Peyer's patch (tissue), 4 donors: ENCODE data around the gene DNAL4. TPM values are rescaled to one million over a fixed set of nuclear protein-coding genes. Genes with fewer than 3 reads are reported as not detected.

Source experiments
- DNase-seq, 3 donors: peaks; one replicate each; pipeline ENCODE4 v3.0.0-alpha.2; 2017 to 2019
- H3K27ac ChIP-seq, 4 donors: fragments of 200-600 bp; sonication (generic); one replicate each; pipeline ENCODE4 v1.5.1; 2016 to 2019
- H3K27me3 ChIP-seq, 2 donors: fragments of 200-600 bp; sonication (generic); one replicate each; pipeline ENCODE4 v1.5.1; 2019
- H3K36me3 ChIP-seq, 3 donors: fragments of 200-600 bp; sonication (generic); one replicate each; pipeline ENCODE4 v1.5.1; 2016 to 2019
- H3K4me1 ChIP-seq, 4 donors: fragments of 200-600 bp; sonication (generic); one replicate each; pipeline ENCODE4 v1.5.1; 2016 to 2019
- H3K4me3 ChIP-seq, 4 donors: fragments of 200-600 bp; sonication (generic); 1 replicate in 3 of 4; 2 replicates in 1 of 4; pipeline ENCODE4 v1.5.1; 2016 to 2019; ENCODE audit warnings: mild to moderate bottlenecking in 1 of 4
- H3K9me3 ChIP-seq, 4 donors: fragments of 200-600 bp; sonication (generic); one replicate each; pipeline ENCODE4 v1.5.1; 2016 to 2019; ENCODE audit warnings: mild to moderate bottlenecking in 1 of 4
- POLR2A ChIP-seq, 2 donors: fragments of 450-650 bp; IDR thresholded peaks; one replicate each; pipeline ENCODE4 v1.5.1; 2017; ENCODE audit warnings: antibody characterized with exemption in 2 of 2, mild to moderate bottlenecking in 2 of 2, moderate library complexity in 2 of 2
- total RNA-seq, 4 donors: library from RNA; depleted of rRNA; stranded (reverse); fragments of >200 nt; gene quantifications; one replicate each; pipeline ENCODE4 v1.1.0, GENCODE V29; 2016
- TF ChIP-seq, protein P1 (sequence below), 6 experiments: fragments of 450-650 bp in 4 of 6; fragments of 200-600 bp in 2 of 6; sonication (generic) in 1 of 6; IDR thresholded peaks; one replicate each; pipeline ENCODE4 v1.5.1; 2017 to 2019; ENCODE audit warnings: antibody characterized with exemption in 6 of 6, mild to moderate bottlenecking in 3 of 6, moderate library complexity in 1 of 6

The DNAL4 gene
- total RNA-seq, 4 donors from 2014 or later: 15.2 to 21.6 (median 16.2) TPM; not detected in 1

DNA sequence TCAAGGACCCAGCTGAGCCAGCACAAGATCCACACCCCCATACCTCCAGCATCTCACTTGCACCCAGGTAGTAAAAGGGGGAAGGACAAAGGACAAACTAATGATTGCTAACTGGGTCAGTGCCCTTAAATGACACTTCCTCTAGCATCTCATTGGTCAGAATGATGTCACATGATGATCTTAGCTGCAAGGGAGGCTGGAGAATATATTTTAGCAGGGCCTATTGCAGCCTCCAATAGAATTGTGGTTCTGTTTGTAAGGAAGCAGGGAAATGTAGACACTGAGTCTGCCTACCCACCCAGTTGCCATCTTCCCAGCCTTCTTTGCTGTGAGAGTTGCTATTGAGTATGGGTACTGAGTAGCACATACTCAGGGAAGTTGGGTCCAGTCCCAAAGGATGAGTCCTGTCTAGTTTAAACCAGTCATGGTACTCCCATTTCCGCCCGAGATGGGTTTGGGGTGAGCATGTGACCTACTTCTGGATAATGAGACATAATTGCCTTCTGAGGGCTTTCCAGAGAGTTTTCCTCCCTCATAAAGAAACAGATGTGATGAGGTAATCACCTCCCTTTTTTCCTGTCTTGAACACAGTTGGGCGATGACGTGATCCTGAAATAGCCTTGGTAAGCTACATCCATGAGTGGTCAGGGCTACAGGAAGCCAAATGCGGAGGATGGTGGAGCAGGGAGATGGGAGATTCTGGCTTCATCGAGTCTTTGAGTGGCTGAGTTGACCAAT, 5.5 kb upstream of the DNAL4 start:
- Histone ChIP-seq H3K27ac (no peak overlapping the region), H3K36me3 (no peaks in the 10 kb centered on the region), H3K9me3 (peaks cover 0 to 3% (median 0%) of the 10 kb centered on the region in 4 donors), H3K4me3 (no peak overlapping the region), H3K4me1 (no peaks in the 10 kb centered on the region), H3K27me3 (no peaks in the 10 kb centered on the region)
- TF ChIP-seq, protein P1, sequence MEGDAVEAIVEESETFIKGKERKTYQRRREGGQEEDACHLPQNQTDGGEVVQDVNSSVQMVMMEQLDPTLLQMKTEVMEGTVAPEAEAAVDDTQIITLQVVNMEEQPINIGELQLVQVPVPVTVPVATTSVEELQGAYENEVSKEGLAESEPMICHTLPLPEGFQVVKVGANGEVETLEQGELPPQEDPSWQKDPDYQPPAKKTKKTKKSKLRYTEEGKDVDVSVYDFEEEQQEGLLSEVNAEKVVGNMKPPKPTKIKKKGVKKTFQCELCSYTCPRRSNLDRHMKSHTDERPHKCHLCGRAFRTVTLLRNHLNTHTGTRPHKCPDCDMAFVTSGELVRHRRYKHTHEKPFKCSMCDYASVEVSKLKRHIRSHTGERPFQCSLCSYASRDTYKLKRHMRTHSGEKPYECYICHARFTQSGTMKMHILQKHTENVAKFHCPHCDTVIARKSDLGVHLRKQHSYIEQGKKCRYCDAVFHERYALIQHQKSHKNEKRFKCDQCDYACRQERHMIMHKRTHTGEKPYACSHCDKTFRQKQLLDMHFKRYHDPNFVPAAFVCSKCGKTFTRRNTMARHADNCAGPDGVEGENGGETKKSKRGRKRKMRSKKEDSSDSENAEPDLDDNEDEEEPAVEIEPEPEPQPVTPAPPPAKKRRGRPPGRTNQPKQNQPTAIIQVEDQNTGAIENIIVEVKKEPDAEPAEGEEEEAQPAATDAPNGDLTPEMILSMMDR (IDR thresholded peaks at IDR 0.05): no peak
- TF ChIP-seq POLR2A (IDR thresholded peaks at IDR 0.05): no peak
- DNase-seq: no peak

- no peak overlapping the region for H3K4me3 ChIP-seq
- H3K4me1 ChIP-seq: peaks cover 0 to under 1% (median 0%) of the 10 kb centered on the region in 4 donors
- no peaks in the 10 kb centered on the region for H3K36me3 ChIP-seq
- no peak for DNase-seq
- H3K9me3 ChIP-seq: peaks cover 0 to 3% (median 0%) of the 10 kb centered on the region in 4 donors
- no peak for TF ChIP-seq POLR2A (IDR thresholded peaks at IDR 0.05)
- TF ChIP-seq, protein P1 (IDR thresholded peaks at IDR 0.05): no peak
- no peaks in the 10 kb centered on the region for H3K27me3 ChIP-seq
- H3K27ac ChIP-seq: no peak overlapping the region
Measured at GRCh38 chr22:38798496-38798895, 4.6 kb upstream of the DNAL4 start.

GRCh38 chr22:38796262-38796957, 2.5 kb upstream of the DNAL4 start:
- H3K4me3 ChIP-seq: no peak overlapping the region
- H3K27me3 ChIP-seq: no peaks in the 10 kb centered on the region
- no peak for TF ChIP-seq POLR2A (IDR thresholded peaks at IDR 0.05)
- peaks cover 0 to 3% (median 0%) of the 10 kb centered on the region in 4 donors for H3K9me3 ChIP-seq
- H3K27ac ChIP-seq: no peak overlapping the region
- H3K4me1 ChIP-seq: peaks cover 0 to 9% (median 3%) of the 10 kb centered on the region in 4 donors
- DNase-seq: no peak
- H3K36me3 ChIP-seq: no peaks in the 10 kb centered on the region

- Histone ChIP-seq H3K9me3 (peaks cover 0 to 3% (median 0%) of the 10 kb centered on the region in 4 donors), H3K27ac (no peak overlapping the region), H3K27me3 (no peaks in the 10 kb centered on the region), H3K4me3 (no peak overlapping the region), H3K4me1 (peaks cover 0 to 9% (median 3%) of the 10 kb centered on the region in 4 donors), H3K36me3 (peaks cover 0 to 1% (median 0%) of the 10 kb centered on the region in 3 donors)
- TF ChIP-seq POLR2A (IDR thresholded peaks at IDR 0.05): no peak
- TF ChIP-seq, protein P1 (IDR thresholded peaks at IDR 0.05): no peak
- no peak for DNase-seq
Measured at GRCh38 chr22:38795569-38795968, 1.6 kb upstream of the DNAL4 start.

- H3K4me3 ChIP-seq: peak overlapping the region; percentile 80 to 91 (median 88)
- DNase-seq: no peak
- peaks cover 0 to 18% (median 3%) of the 10 kb centered on the region in 4 donors for H3K4me1 ChIP-seq
- H3K36me3 ChIP-seq: peaks cover 0 to 10% (median 0%) of the 10 kb centered on the region in 3 donors
- peak overlapping the region; percentile 75 to 86 (median 78) for H3K27ac ChIP-seq
- no peak for TF ChIP-seq POLR2A (IDR thresholded peaks at IDR 0.05)
- TF ChIP-seq, protein P1 (IDR thresholded peaks at IDR 0.05): no peak
- H3K27me3 ChIP-seq: no peaks in the 10 kb centered on the region
- H3K9me3 ChIP-seq: no peaks in the 10 kb centered on the region
Measured at GRCh38 chr22:38793317-38793716, 626 bp downstream of the DNAL4 start.

- Histone ChIP-seq H3K4me3 (peak overlapping the region in 2 of 4 donors; percentile 87 to 88), H3K27me3 (no peaks in the 10 kb centered on the region), H3K9me3 (no peaks in the 10 kb centered on the region), H3K4me1 (peaks cover 0 to 23% (median 3%) of the 10 kb centered on the region in 4 donors), H3K36me3 (peaks cover 0 to 10% (median 0%) of the 10 kb centered on the region in 3 donors), H3K27ac (no peak overlapping the region)
- no peak for DNase-seq
- TF ChIP-seq POLR2A (IDR thresholded peaks at IDR 0.05): no peak
- TF ChIP-seq, protein P1 (IDR thresholded peaks at IDR 0.05): no peak
Measured at GRCh38 chr22:38792833-38793232, 1.1 kb downstream of the DNAL4 start.
